ENCODE measurements around the gene SLC46A3. TPM values are rescaled to one million over a fixed set of nuclear protein-coding genes. Genes with fewer than 3 reads are reported as not detected.

The SLC46A3 gene
- total and polyA plus RNA-seq, 2 experiments from 2014 or later, result 0.16 to 0.28 TPM

DNA sequence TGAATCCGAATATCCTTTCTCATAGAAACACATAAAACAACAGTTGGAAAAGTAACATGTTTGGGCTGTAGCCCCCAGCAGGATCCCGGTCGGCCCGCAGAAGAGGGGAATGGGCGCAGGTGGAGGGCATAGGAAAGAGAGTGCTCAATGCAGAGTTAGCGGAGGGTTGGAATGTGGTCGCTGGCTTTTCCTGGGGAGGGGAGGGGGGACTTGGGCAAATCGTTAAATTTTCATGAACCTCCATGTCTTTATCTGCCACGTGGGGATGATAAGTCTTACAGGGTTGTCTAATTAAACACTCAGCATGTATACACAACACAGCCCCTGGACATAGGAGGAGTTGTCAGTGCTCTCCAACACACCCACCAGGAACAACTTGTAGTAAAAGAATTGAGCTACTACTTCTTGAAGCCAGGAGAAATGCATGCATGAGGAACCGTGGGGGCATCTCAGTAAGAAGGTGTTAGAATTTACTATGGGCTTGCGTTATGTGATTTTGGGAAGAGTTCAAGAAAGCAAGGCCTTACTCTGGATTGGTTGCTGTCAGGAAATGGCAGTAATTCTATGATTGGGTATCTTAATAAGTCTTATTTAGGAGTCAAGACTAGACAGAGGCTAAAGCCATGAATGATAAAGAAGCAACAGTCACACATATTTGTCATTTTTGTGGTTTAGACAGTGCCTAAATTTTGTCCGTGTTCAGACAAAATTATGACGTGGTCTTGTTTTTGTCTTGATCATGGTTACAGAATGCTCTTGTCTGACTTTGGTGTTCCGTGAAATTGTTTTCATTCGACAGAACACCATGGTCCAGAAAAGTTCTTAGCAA lies 671 bp upstream of the SLC46A3 start:
- peak overlapping the region; percentile 92 for H3K4me3 Mint-ChIP-seq
- peak overlapping the region; percentile 86 for H3K4me3 ChIP-seq
- peak overlapping the region; percentile 99 for H3K4me2 ChIP-seq
- no peaks in the 10 kb centered on the region for H4K20me1 ChIP-seq (replicated peaks; ENCODE audit: insufficient read depth)
- H3K36me3 ChIP-seq (ENCODE audit: insufficient read depth), result no peaks in the 10 kb centered on the region
- no peaks in the 10 kb centered on the region for H3K36me3 Mint-ChIP-seq (ENCODE audit: low read depth)
- ATAC-seq (peak; percentile 58), DNase-seq (ENCODE audit: low spot score) (peak; percentile 61)
- TF ChIP-seq CTCF (conservative IDR thresholded peaks at IDR 0.05; ENCODE audit: low read depth in 2 of 2) (no peak), STAT1 (IDR thresholded peaks at IDR 0.05; ENCODE audit: unreplicated experiment) (no peak), POLR2AphosphoS5 (IDR thresholded peaks at IDR 0.05; ENCODE audit: low read depth) (no peak), JUNB (IDR thresholded peaks at IDR 0.05; ENCODE audit: unreplicated experiment) (no peak), NANOG (IDR thresholded peaks at IDR 0.05; ENCODE audit: borderline replicate concordance) (no peak), REST (IDR thresholded peaks at IDR 0.05; ENCODE audit: unreplicated experiment) (no peak), ZNF114 (CRISPR knock-in tag; IDR thresholded peaks at IDR 0.05) (no peak), ZNF331 (CRISPR knock-in tag; IDR thresholded peaks at IDR 0.05; ENCODE audit: low read depth) (no peak), CREB1 (CRISPR knock-in tag; IDR thresholded peaks at IDR 0.05; ENCODE audit: low read depth) (no peak), EZH2 (IDR thresholded peaks at IDR 0.05; ENCODE audit: low read depth, unreplicated experiment) (no peak), EZH2phosphoT487 (IDR thresholded peaks at IDR 0.05; ENCODE audit: unreplicated experiment) (no peak)
- TF ChIP-seq, protein P1, sequence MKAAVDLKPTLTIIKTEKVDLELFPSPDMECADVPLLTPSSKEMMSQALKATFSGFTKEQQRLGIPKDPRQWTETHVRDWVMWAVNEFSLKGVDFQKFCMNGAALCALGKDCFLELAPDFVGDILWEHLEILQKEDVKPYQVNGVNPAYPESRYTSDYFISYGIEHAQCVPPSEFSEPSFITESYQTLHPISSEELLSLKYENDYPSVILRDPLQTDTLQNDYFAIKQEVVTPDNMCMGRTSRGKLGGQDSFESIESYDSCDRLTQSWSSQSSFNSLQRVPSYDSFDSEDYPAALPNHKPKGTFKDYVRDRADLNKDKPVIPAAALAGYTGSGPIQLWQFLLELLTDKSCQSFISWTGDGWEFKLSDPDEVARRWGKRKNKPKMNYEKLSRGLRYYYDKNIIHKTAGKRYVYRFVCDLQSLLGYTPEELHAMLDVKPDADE (IDR thresholded peaks at IDR 0.05), result no peak
- TF ChIP-seq, protein P2, sequence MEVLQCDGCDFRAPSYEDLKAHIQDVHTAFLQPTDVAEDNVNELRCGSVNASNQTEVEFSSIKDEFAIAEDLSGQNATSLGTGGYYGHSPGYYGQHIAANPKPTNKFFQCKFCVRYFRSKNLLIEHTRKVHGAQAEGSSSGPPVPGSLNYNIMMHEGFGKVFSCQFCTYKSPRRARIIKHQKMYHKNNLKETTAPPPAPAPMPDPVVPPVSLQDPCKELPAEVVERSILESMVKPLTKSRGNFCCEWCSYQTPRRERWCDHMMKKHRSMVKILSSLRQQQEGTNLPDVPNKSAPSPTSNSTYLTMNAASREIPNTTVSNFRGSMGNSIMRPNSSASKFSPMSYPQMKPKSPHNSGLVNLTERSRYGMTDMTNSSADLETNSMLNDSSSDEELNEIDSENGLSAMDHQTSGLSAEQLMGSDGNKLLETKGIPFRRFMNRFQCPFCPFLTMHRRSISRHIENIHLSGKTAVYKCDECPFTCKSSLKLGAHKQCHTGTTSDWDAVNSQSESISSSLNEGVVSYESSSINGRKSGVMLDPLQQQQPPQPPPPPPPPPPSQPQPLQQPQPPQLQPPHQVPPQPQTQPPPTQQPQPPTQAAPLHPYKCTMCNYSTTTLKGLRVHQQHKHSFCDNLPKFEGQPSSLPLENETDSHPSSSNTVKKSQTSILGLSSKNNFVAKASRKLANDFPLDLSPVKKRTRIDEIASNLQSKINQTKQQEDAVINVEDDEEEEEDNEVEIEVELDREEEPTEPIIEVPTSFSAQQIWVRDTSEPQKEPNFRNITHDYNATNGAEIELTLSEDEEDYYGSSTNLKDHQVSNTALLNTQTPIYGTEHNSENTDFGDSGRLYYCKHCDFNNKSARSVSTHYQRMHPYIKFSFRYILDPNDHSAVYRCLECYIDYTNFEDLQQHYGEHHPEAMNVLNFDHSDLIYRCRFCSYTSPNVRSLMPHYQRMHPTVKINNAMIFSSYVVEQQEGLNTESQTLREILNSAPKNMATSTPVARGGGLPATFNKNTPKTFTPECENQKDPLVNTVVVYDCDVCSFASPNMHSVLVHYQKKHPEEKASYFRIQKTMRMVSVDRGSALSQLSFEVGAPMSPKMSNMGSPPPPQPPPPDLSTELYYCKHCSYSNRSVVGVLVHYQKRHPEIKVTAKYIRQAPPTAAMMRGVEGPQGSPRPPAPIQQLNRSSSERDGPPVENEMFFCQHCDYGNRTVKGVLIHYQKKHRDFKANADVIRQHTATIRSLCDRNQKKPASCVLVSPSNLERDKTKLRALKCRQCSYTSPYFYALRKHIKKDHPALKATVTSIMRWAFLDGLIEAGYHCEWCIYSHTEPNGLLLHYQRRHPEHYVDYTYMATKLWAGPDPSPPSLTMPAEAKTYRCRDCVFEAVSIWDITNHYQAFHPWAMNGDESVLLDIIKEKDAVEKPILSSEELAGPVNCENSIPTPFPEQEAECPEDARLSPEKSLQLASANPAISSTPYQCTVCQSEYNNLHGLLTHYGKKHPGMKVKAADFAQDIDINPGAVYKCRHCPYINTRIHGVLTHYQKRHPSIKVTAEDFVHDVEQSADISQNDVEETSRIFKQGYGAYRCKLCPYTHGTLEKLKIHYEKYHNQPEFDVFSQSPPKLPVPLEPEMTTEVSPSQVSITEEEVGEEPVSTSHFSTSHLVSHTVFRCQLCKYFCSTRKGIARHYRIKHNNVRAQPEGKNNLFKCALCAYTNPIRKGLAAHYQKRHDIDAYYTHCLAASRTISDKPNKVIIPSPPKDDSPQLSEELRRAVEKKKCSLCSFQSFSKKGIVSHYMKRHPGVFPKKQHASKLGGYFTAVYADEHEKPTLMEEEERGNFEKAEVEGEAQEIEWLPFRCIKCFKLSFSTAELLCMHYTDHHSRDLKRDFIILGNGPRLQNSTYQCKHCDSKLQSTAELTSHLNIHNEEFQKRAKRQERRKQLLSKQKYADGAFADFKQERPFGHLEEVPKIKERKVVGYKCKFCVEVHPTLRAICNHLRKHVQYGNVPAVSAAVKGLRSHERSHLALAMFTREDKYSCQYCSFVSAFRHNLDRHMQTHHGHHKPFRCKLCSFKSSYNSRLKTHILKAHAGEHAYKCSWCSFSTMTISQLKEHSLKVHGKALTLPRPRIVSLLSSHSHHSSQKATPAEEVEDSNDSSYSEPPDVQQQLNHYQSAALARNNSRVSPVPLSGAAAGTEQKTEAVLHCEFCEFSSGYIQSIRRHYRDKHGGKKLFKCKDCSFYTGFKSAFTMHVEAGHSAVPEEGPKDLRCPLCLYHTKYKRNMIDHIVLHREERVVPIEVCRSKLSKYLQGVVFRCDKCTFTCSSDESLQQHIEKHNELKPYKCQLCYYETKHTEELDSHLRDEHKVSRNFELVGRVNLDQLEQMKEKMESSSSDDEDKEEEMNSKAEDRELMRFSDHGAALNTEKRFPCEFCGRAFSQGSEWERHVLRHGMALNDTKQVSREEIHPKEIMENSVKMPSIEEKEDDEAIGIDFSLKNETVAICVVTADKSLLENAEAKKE (CRISPR knock-in tag; IDR thresholded peaks at IDR 0.05), result no peak
- peaks cover 7% of the 10 kb centered on the region; the same call in 2 of the 3 replicates for H3K4me1 Mint-ChIP-seq
- peaks cover 8% of the 10 kb centered on the region for H3K4me1 ChIP-seq (ENCODE audit: insufficient read depth)
- peaks cover 9% of the 10 kb centered on the region; the same call in 1 of the 2 replicates for H3F3A ChIP-seq (replicated peaks; ENCODE audit: low read depth)
- no peaks in the 10 kb centered on the region for H3K9me2 ChIP-seq (ENCODE audit: insufficient read depth)
- peak overlapping the region; percentile 61; the same call in 1 of the 2 replicates for H3K27ac Mint-ChIP-seq
- no peaks in the 10 kb centered on the region for H3K9me3 Mint-ChIP-seq
- peaks cover 32% of the 10 kb centered on the region for H3K27me3 ChIP-seq (ENCODE audit: insufficient read depth)
- H2AFZ ChIP-seq, result peak overlapping the region; percentile 88
- peaks cover 27% of the 10 kb centered on the region for H3K27me3 Mint-ChIP-seq (ENCODE audit: insufficient read depth, low read depth, poor library complexity)
- no peaks in the 10 kb centered on the region for H3K79me2 ChIP-seq (replicated peaks; ENCODE audit: insufficient read depth)
- H3K27ac ChIP-seq (ENCODE audit: low read depth), result no peak overlapping the region

All from GM23338 (cell line).